Hepatocyte (in vitro differentiated cells): ENCODE results near the gene TOR1AIP1. TPM values are rescaled to one million over a fixed set of nuclear protein-coding genes. Genes with fewer than 3 reads are reported as not detected.

Experiments used
- DNase-seq: peaks from one replicate; pipeline ENCODE4 v3.0.0-alpha.2; 2016; ENCODE audit warnings: low spot score
- H2AFZ ChIP-seq: fragments of 200-600 bp; sonication (generic); 2 replicates; pipeline ENCODE4 v1.6.0; 2016; ENCODE audit warnings: antibody characterized with exemption, mild to moderate bottlenecking
- H3K27ac ChIP-seq: fragments of 200-600 bp; sonication (generic); 2 replicates; pipeline ENCODE4 v1.5.1; 2016; ENCODE audit warnings: mild to moderate bottlenecking
- H3K27me3 ChIP-seq: fragments of 200-600 bp; sonication (generic); 2 replicates; pipeline ENCODE4 v1.6.1; 2016
- H3K36me3 ChIP-seq: fragments of 200-600 bp; sonication (generic); replicated peaks from 2 replicates; pipeline ENCODE4 v1.5.1; 2016; ENCODE audit warnings: low read depth; ENCODE audit not compliant: insufficient read depth
- H3K4me1 ChIP-seq: fragments of 200-600 bp; sonication (generic); 2 replicates; pipeline ENCODE4 v1.5.1; 2016; ENCODE audit warnings: mild to moderate bottlenecking, moderate library complexity; ENCODE audit not compliant: insufficient read depth
- H3K4me2 ChIP-seq: fragments of 200-600 bp; sonication (generic); 2 replicates; pipeline ENCODE4 v1.6.0; 2016
- H3K4me3 ChIP-seq: fragments of 200-600 bp; sonication (generic); 2 replicates; pipeline ENCODE4 v1.5.1; 2016; ENCODE audit warnings: mild to moderate bottlenecking
- H3K79me2 ChIP-seq: fragments of 200-600 bp; sonication (generic); 2 replicates; pipeline ENCODE4 v1.6.0; 2017; ENCODE audit warnings: mild to moderate bottlenecking
- H3K9me2 ChIP-seq: fragments of 200-600 bp; sonication (generic); replicated peaks from 2 replicates; pipeline ENCODE4 v1.6.0; 2017; ENCODE audit warnings: mild to moderate bottlenecking; ENCODE audit not compliant: insufficient read depth
- H3K9me3 ChIP-seq: fragments of 200-600 bp; sonication (generic); 2 replicates; pipeline ENCODE4 v1.5.1; 2016; ENCODE audit warnings: low read depth, mild to moderate bottlenecking
- H4K20me1 ChIP-seq: fragments of 200-600 bp; sonication (generic); 2 replicates; pipeline ENCODE4 v1.6.0; 2016; ENCODE audit warnings: mild to moderate bottlenecking; ENCODE audit not compliant: insufficient read depth, poor library complexity, severe bottlenecking
- CTCF ChIP-seq: fragments of 200-600 bp; sonication (generic); IDR thresholded peaks from 2 replicates; pipeline ENCODE4 v1.5.1; 2016; ENCODE audit warnings: antibody characterized with exemption, mild to moderate bottlenecking; ENCODE audit not compliant: poor library complexity
- EZH2 ChIP-seq: fragments of 200-600 bp; sonication (generic); IDR thresholded peaks from 2 replicates; pipeline ENCODE4 v1.6.1; 2016; ENCODE audit warnings: antibody characterized with exemption, mild to moderate bottlenecking, borderline replicate concordance
- EZH2phosphoT487 ChIP-seq: fragments of 200-600 bp; sonication (generic); IDR thresholded peaks from one replicate; pipeline ENCODE4 v1.6.1; 2018; ENCODE audit warnings: antibody characterized with exemption, mild to moderate bottlenecking, low read depth, moderate library complexity; ENCODE audit not compliant: unreplicated experiment, severe bottlenecking
- WGBS: methylation state at CpG from one replicate; pipeline ENCODE4 v1.1.6; 2016; ENCODE audit warnings: low lambda C conversion rate; ENCODE audit errors: missing lambda C conversion rate; 5-methylcytosine and 5-hydroxymethylcytosine counted together
- polyA plus RNA-seq: library from polyadenylated mRNA; unstranded; fragments of >200 nt; fragmentation: Nextera tagmentation; extraction: Ambion mirVana; gene quantifications from 2 replicates; pipeline ENCODE4 v1.2.1, GENCODE V29; 2016
- total RNA-seq: library from RNA; depleted of rRNA; stranded (reverse); fragments of >200 nt; gene quantifications from 2 replicates; pipeline ENCODE4 v1.2.3, GENCODE V29; 2014

TOR1AIP1 gene
- total and polyA plus RNA-seq, 2 experiments from 2014 or later, result 18.8 to 36.1 TPM

GRCh38 chr1:179923029-179923428, 40.9 kb downstream of the TOR1AIP1 start:
- H3K4me3 ChIP-seq, result no peak overlapping the region
- no peaks in the 10 kb centered on the region for H3K79me2 ChIP-seq
- H3K9me2 ChIP-seq, result no peaks in the 10 kb centered on the region
- no peak overlapping the region for H3K4me2 ChIP-seq
- H3K27me3 ChIP-seq, result no peaks in the 10 kb centered on the region
- H2AFZ ChIP-seq, result no peak overlapping the region
- no peak for TF ChIP-seq EZH2
- no peak for TF ChIP-seq CTCF
- TF ChIP-seq EZH2phosphoT487, result no peak
- no peaks in the 10 kb centered on the region for H3K4me1 ChIP-seq
- H3K36me3 ChIP-seq, result no peaks in the 10 kb centered on the region
- no peaks in the 10 kb centered on the region for H4K20me1 ChIP-seq
- no peak for DNase-seq
- H3K9me3 ChIP-seq, result no peaks in the 10 kb centered on the region
- no peak overlapping the region for H3K27ac ChIP-seq

GRCh38 chr1:179924268-179924667, 42.2 kb downstream of the TOR1AIP1 start:
- TF ChIP-seq EZH2phosphoT487 (no peak), CTCF (no peak), EZH2 (no peak)
- no peak for DNase-seq
- Histone ChIP-seq H4K20me1 (no peaks in the 10 kb centered on the region), H3K79me2 (no peaks in the 10 kb centered on the region), H3K9me2 (no peaks in the 10 kb centered on the region), H3K4me1 (no peaks in the 10 kb centered on the region), H3K27ac (no peak overlapping the region), H3K4me2 (no peak overlapping the region), H3K36me3 (no peaks in the 10 kb centered on the region), H2AFZ (no peak overlapping the region), H3K9me3 (no peaks in the 10 kb centered on the region), H3K4me3 (no peak overlapping the region), H3K27me3 (no peaks in the 10 kb centered on the region)
- 100% methylated on average over 1 of the region's 1 CpG for WGBS

GRCh38 chr1:179925302-179925701, 43.2 kb downstream of the TOR1AIP1 start:
- no peak for TF ChIP-seq EZH2
- no peak for TF ChIP-seq CTCF
- TF ChIP-seq EZH2phosphoT487, result no peak
- no peaks in the 10 kb centered on the region for H4K20me1 ChIP-seq

More at GRCh38 chr1:179925302-179925701, 43.2 kb downstream of the TOR1AIP1 start:
- no peaks in the 10 kb centered on the region for H3K79me2 ChIP-seq
- H3K27me3 ChIP-seq, result no peaks in the 10 kb centered on the region
- no peak overlapping the region for H3K27ac ChIP-seq
- no peaks in the 10 kb centered on the region for H3K9me2 ChIP-seq
- WGBS, result 95% methylated on average over 5 of the region's 5 CpGs
- H3K4me3 ChIP-seq, result no peak overlapping the region
- H3K4me2 ChIP-seq, result no peak overlapping the region
- no peaks in the 10 kb centered on the region for H3K9me3 ChIP-seq
- H2AFZ ChIP-seq, result no peak overlapping the region
- no peaks in the 10 kb centered on the region for H3K4me1 ChIP-seq
- DNase-seq, result no peak
- no peaks in the 10 kb centered on the region for H3K36me3 ChIP-seq
